DND-41 (cell line): ENCODE data around the gene GLT6D1.

Experiments
- ATAC-seq: fragments of 200-7000 bp; cut with Tn5 transposase; 3 replicates; pipeline ENCODE4 v1.9.1; 2021; ENCODE audit warnings: low read depth; ENCODE audit not compliant: insufficient read depth
- DNase-seq: peaks from one replicate; pipeline ENCODE4 v3.0.0-alpha.2; 2020
- H2AFZ ChIP-seq: 2 replicates; pipeline ENCODE4 v1.6.0; 2012; ENCODE audit warnings: low read depth, low read length
- H3K27ac ChIP-seq: 2 replicates; pipeline ENCODE4 v1.5.1; 2012; ENCODE audit warnings: low read length, inconsistent platforms
- H3K27me3 ChIP-seq: fragments of 200-600 bp; sonication (generic); 2 replicates; pipeline ENCODE4 v1.6.0; 2012; ENCODE audit warnings: low read length, mild to moderate bottlenecking, inconsistent platforms; ENCODE audit not compliant: insufficient read depth, poor library complexity
- H3K36me3 ChIP-seq: 2 replicates; pipeline ENCODE4 v1.5.1; 2012; ENCODE audit warnings: low read length, inconsistent platforms; ENCODE audit not compliant: insufficient read depth
- H3K4me1 ChIP-seq: 2 replicates; pipeline ENCODE4 v1.5.1; 2012; ENCODE audit warnings: mild to moderate bottlenecking, low read length; ENCODE audit not compliant: insufficient read depth
- H3K4me2 ChIP-seq: 2 replicates; pipeline ENCODE4 v1.6.0; 2012; ENCODE audit warnings: mild to moderate bottlenecking, moderate library complexity, low read length, inconsistent platforms; ENCODE audit not compliant: insufficient read depth
- H3K4me3 ChIP-seq, 2 experiments: fragments of 200-600 bp in 1 of 2; shearing (Covaris generic) in 1 of 2; 2 replicates each; pipeline ENCODE4 v1.5.1; 2012 to 2016; ENCODE audit warnings: inconsistent platforms in 2 of 2, low read length in 2 of 2, mild to moderate bottlenecking in 2 of 2, low read depth in 1 of 2, moderate library complexity in 1 of 2
- H3K79me2 ChIP-seq: 2 replicates; pipeline ENCODE4 v1.6.0; 2012; ENCODE audit warnings: low read length, inconsistent platforms; ENCODE audit not compliant: insufficient read depth
- H3K9ac ChIP-seq: 2 replicates; pipeline ENCODE4 v1.6.0; 2012; ENCODE audit warnings: low read depth, mild to moderate bottlenecking, inconsistent platforms, low read length, moderate library complexity
- H3K9me3 ChIP-seq: 2 replicates; pipeline ENCODE4 v1.5.1; 2012; ENCODE audit warnings: low read length, moderate library complexity, mild to moderate bottlenecking, inconsistent platforms; ENCODE audit not compliant: insufficient read depth, severe bottlenecking
- H4K20me1 ChIP-seq: 2 replicates; pipeline ENCODE4 v1.6.0; 2012; ENCODE audit warnings: low read length; ENCODE audit not compliant: insufficient read depth
- EZH2 ChIP-seq: IDR thresholded peaks from 3 replicates; pipeline ENCODE4 v1.6.1; 2012; ENCODE audit warnings: borderline replicate concordance, low read depth, mild to moderate bottlenecking, moderate library complexity, low read length, inconsistent platforms; ENCODE audit not compliant: severe bottlenecking
- TF ChIP-seq, protein P1 (sequence below): IDR thresholded peaks from 2 replicates; pipeline ENCODE4 v1.5.1; 2012; ENCODE audit warnings: borderline replicate concordance, low read length, moderate library complexity, mild to moderate bottlenecking; ENCODE audit not compliant: poor library complexity, severe bottlenecking; ENCODE audit errors: extremely low read depth

The GLT6D1 gene

GRCh38 chr9:135609366-135609955 is 29.9 kb downstream of the GLT6D1 start:
- Histone ChIP-seq H3K27ac (no peak overlapping the region), H3K36me3 (no peaks in the 10 kb centered on the region), H3K4me1 (no peaks in the 10 kb centered on the region), H3K4me3 (no peak overlapping the region), H2AFZ (no peak overlapping the region), H3K4me2 (no peak overlapping the region), H4K20me1 (no peaks in the 10 kb centered on the region), H3K27me3 (no peaks in the 10 kb centered on the region), H3K79me2 (no peaks in the 10 kb centered on the region), H3K9me3 (no peaks in the 10 kb centered on the region), H3K9ac (no peak overlapping the region)
- TF ChIP-seq, protein P1, sequence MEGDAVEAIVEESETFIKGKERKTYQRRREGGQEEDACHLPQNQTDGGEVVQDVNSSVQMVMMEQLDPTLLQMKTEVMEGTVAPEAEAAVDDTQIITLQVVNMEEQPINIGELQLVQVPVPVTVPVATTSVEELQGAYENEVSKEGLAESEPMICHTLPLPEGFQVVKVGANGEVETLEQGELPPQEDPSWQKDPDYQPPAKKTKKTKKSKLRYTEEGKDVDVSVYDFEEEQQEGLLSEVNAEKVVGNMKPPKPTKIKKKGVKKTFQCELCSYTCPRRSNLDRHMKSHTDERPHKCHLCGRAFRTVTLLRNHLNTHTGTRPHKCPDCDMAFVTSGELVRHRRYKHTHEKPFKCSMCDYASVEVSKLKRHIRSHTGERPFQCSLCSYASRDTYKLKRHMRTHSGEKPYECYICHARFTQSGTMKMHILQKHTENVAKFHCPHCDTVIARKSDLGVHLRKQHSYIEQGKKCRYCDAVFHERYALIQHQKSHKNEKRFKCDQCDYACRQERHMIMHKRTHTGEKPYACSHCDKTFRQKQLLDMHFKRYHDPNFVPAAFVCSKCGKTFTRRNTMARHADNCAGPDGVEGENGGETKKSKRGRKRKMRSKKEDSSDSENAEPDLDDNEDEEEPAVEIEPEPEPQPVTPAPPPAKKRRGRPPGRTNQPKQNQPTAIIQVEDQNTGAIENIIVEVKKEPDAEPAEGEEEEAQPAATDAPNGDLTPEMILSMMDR, result no peak
- no peak for TF ChIP-seq EZH2
- DNase-seq (no peak), ATAC-seq (no peak)

DNA sequence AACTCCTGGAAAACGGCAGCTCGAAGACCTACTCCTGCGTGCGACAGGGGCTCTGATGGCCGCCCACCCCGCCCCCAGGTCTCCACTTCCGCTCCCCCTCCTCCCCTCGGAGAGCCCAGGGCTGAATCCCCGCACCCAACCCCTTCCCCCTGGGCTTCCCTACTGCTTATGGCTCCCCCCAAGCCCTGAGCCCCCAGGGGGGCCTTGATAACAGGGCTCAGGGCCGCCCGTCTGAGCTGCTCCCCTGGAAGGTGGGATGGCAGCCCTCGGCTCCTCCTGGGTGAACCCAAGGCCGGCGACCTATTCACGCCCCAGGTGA is 30.4 kb downstream of the GLT6D1 start:
- Histone ChIP-seq H3K79me2 (no peaks in the 10 kb centered on the region), H4K20me1 (no peaks in the 10 kb centered on the region), H3K9ac (no peak overlapping the region), H3K36me3 (no peaks in the 10 kb centered on the region), H3K27me3 (no peaks in the 10 kb centered on the region), H3K4me2 (no peak overlapping the region), H2AFZ (no peak overlapping the region), H3K4me1 (no peaks in the 10 kb centered on the region), H3K27ac (no peak overlapping the region), H3K4me3 (no peak overlapping the region), H3K9me3 (no peaks in the 10 kb centered on the region)
- DNase-seq (no peak), ATAC-seq (no peak)
- TF ChIP-seq, protein P1, result no peak
- no peak for TF ChIP-seq EZH2

- no peak overlapping the region for H3K9ac ChIP-seq
- no peak for ATAC-seq
These were observed 30.9 kb downstream of the GLT6D1 start for GRCh38 chr9:135608294-135608998.

More at GRCh38 chr9:135608294-135608998, 30.9 kb downstream of the GLT6D1 start:
- Histone ChIP-seq H4K20me1 (no peaks in the 10 kb centered on the region), H3K4me2 (no peak overlapping the region), H3K4me3 (no peak overlapping the region), H3K27me3 (no peaks in the 10 kb centered on the region), H2AFZ (no peak overlapping the region), H3K36me3 (no peaks in the 10 kb centered on the region), H3K27ac (no peak overlapping the region), H3K4me1 (no peaks in the 10 kb centered on the region), H3K9me3 (no peaks in the 10 kb centered on the region), H3K79me2 (no peaks in the 10 kb centered on the region)
- no peak for DNase-seq
- no peak for TF ChIP-seq EZH2
- TF ChIP-seq, protein P1, result no peak
